GM10248 (cell line): ENCODE results near the gene HDC.

Source experiments
- CTCF ChIA-PET: fragments of 300-600 bp; sonication (Branson Sonifier 250); formaldehyde crosslinking; extraction: SDS; loops from one replicate; lab custom pipeline; 2021; ENCODE audit warnings: antibody characterized with exemption; lab: Yijun Ruan, JAX
- POLR2A ChIA-PET: fragments of 350-650 bp; sonication (Branson Sonifier 250); formaldehyde crosslinking; extraction: SDS; loops from one replicate; lab custom pipeline; 2020; ENCODE audit warnings: antibody characterized with exemption; lab: Yijun Ruan, JAX
- DNase-seq: peaks from one replicate; pipeline ENCODE4 v3.0.0; 2012; ENCODE audit errors: extremely low spot score
- CTCF ChIP-seq: IDR thresholded peaks from 2 replicates; pipeline ENCODE4 v1.5.1; 2012; ENCODE audit warnings: mild to moderate bottlenecking, low read depth; ENCODE audit errors: extremely low read depth, missing control alignments, control extremely low read depth

Gene HDC

GRCh38 chr15:50192926-50193620 is 72.5 kb downstream of the HDC start:
- no peak for DNase-seq
- ChIA-PET CTCF (interaction anchor here (1.1 to 2.0 kb wide), 2 partner anchors 9 to 48 kb away, joined by 3 to 8 read pairs; no protein-coding TSS in a partner anchor), POLR2A (no interaction called here)
- no peak for TF ChIP-seq CTCF

GRCh38 chr15:50192164-50192563 is 73.4 kb downstream of the HDC start:
- ChIA-PET CTCF (interaction anchor here (2.0 kb wide), 1 partner anchor 8 kb away, joined by 8 read pairs; no protein-coding TSS in a partner anchor), POLR2A (no interaction called here)
- no peak for TF ChIP-seq CTCF
- no peak for DNase-seq
